ENCODE results near the gene MED27.

The MED27 gene

GRCh38 chr9:131826966-131827525 is 252.6 kb downstream of the MED27 start:
- no peak for DNase-seq

GRCh38 chr9:131826053-131826452 is 253.6 kb downstream of the MED27 start:
- DNase-seq = no peak

GRCh38 chr9:131824953-131825495 is 254.6 kb downstream of the MED27 start:
- DNase-seq = no peak

GRCh38 chr9:131824155-131824594 is 255.5 kb downstream of the MED27 start:
- no peak for DNase-seq

- DNase-seq = no peak
Observed at GRCh38 chr9:131823701-131824146, 255.9 kb downstream of the MED27 start.

- no peak for DNase-seq
Observed at GRCh38 chr9:131818089-131818488, 261.6 kb downstream of the MED27 start.

- DNase-seq = peak; percentile 37
Observed at GRCh38 chr9:131817627-131818026, 262.0 kb downstream of the MED27 start.

- DNase-seq = no peak
Observed at GRCh38 chr9:131817073-131817472, 262.6 kb downstream of the MED27 start.

- peak; percentile 64 for DNase-seq
Observed at GRCh38 chr9:131815970-131816873, 263.4 kb downstream of the MED27 start.

- no peak for DNase-seq
Observed at GRCh38 chr9:131814707-131815106, 265.0 kb downstream of the MED27 start.

- DNase-seq = no peak
Observed at GRCh38 chr9:131813116-131813515, 266.6 kb downstream of the MED27 start.

GRCh38 chr9:131812116-131812790 is 267.4 kb downstream of the MED27 start:
- no peak for DNase-seq

GRCh38 chr9:131811405-131811804 is 268.3 kb downstream of the MED27 start:
- DNase-seq = no peak

GRCh38 chr9:131810351-131811170 is 269.1 kb downstream of the MED27 start:
- DNase-seq = peak; percentile 91

Measured in NCI-H524 treated with DMSO at 0.1 percent for 48 hours (cell line).